Measurements from ENCODE around the gene FHIT. TPM values are rescaled to one million over a fixed set of nuclear protein-coding genes. Genes with fewer than 3 reads are reported as not detected.

FHIT gene
- total RNA-seq, 4 donors from 2014 or later: 8.8 to 35.6 (median 12.6) TPM

GRCh38 chr3:60025096-60026050 lies 1225.9 kb downstream of the FHIT start:
- WGBS: 64% methylated on average over 3 of the region's 3 CpGs
- Histone ChIP-seq H3K4me3 (no peak overlapping the region), H3K36me3 (no peaks in the 10 kb centered on the region), H3K9me3 (no peaks in the 10 kb centered on the region), H3K4me1 (no peaks in the 10 kb centered on the region), H3K27ac (no peak overlapping the region), H3K27me3 (no peaks in the 10 kb centered on the region)
- no peak for DNase-seq (ENCODE audit: low spot score in 2 of 2)
- TF ChIP-seq EP300 (IDR thresholded peaks at IDR 0.05) (no peak), POLR2AphosphoS5 (IDR thresholded peaks at IDR 0.05) (no peak), POLR2A (IDR thresholded peaks at IDR 0.05) (no peak)
- TF ChIP-seq, protein P1, sequence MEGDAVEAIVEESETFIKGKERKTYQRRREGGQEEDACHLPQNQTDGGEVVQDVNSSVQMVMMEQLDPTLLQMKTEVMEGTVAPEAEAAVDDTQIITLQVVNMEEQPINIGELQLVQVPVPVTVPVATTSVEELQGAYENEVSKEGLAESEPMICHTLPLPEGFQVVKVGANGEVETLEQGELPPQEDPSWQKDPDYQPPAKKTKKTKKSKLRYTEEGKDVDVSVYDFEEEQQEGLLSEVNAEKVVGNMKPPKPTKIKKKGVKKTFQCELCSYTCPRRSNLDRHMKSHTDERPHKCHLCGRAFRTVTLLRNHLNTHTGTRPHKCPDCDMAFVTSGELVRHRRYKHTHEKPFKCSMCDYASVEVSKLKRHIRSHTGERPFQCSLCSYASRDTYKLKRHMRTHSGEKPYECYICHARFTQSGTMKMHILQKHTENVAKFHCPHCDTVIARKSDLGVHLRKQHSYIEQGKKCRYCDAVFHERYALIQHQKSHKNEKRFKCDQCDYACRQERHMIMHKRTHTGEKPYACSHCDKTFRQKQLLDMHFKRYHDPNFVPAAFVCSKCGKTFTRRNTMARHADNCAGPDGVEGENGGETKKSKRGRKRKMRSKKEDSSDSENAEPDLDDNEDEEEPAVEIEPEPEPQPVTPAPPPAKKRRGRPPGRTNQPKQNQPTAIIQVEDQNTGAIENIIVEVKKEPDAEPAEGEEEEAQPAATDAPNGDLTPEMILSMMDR (IDR thresholded peaks at IDR 0.05): no peak

DNA sequence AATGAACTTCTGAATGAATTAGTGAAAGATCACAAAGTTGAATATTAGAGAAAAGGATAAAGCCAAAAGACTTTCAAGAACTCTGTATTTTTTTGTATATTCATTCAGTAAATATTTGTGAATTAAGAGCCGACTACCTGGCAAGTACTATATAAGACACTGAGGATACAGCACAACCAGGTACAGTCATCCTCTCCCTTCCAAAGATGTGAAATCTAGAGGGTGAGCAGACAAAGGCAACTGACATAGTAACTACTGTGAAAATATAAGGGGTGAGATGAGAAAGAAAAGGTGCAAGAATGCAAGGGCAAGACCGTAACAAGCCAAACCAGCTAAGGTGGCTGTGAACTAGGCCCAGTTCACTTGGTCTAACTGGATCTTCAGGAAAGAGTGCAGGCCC lies 1226.9 kb downstream of the FHIT start:
- Histone ChIP-seq H3K4me1 (no peaks in the 10 kb centered on the region), H3K9me3 (no peaks in the 10 kb centered on the region), H3K27me3 (no peaks in the 10 kb centered on the region), H3K36me3 (no peaks in the 10 kb centered on the region), H3K4me3 (no peak overlapping the region), H3K27ac (no peak overlapping the region)
- DNase-seq (ENCODE audit: low spot score in 2 of 2): no peak
- no peak for TF ChIP-seq EP300 (IDR thresholded peaks at IDR 0.05)
- TF ChIP-seq POLR2AphosphoS5 (IDR thresholded peaks at IDR 0.05): no peak
- no peak for TF ChIP-seq POLR2A (IDR thresholded peaks at IDR 0.05)
- 95% methylated on average over 2 of the region's 2 CpGs for WGBS

- TF ChIP-seq EP300 (IDR thresholded peaks at IDR 0.05) (no peak), POLR2AphosphoS5 (IDR thresholded peaks at IDR 0.05) (no peak), POLR2A (IDR thresholded peaks at IDR 0.05) (no peak)
- TF ChIP-seq, protein P1 (IDR thresholded peaks at IDR 0.05): no peak
- Histone ChIP-seq H3K27me3 (no peaks in the 10 kb centered on the region), H3K4me3 (no peak overlapping the region)
Measured at GRCh38 chr3:60023189-60023588, 1228.1 kb downstream of the FHIT start.

GRCh38 chr3:60017631-60018030 lies 1233.6 kb downstream of the FHIT start:
- 70% methylated on average over 2 of the region's 2 CpGs for WGBS
- no peaks in the 10 kb centered on the region for H3K9me3 ChIP-seq
- no peak overlapping the region for H3K4me3 ChIP-seq
- H3K27ac ChIP-seq: no peak overlapping the region
- no peaks in the 10 kb centered on the region for H3K36me3 ChIP-seq
- H3K27me3 ChIP-seq: no peaks in the 10 kb centered on the region
- DNase-seq (ENCODE audit: low spot score in 2 of 2): no peak
- H3K4me1 ChIP-seq: no peaks in the 10 kb centered on the region
- TF ChIP-seq POLR2A (IDR thresholded peaks at IDR 0.05): no peak
- TF ChIP-seq EP300 (IDR thresholded peaks at IDR 0.05): no peak
- TF ChIP-seq, protein P1 (IDR thresholded peaks at IDR 0.05): no peak
- no peak for TF ChIP-seq POLR2AphosphoS5 (IDR thresholded peaks at IDR 0.05)

More at GRCh38 chr3:60023189-60023588, 1228.1 kb downstream of the FHIT start:
- Histone ChIP-seq H3K36me3 (no peaks in the 10 kb centered on the region), H3K4me1 (no peaks in the 10 kb centered on the region), H3K27ac (no peak overlapping the region), H3K9me3 (no peaks in the 10 kb centered on the region)
- DNase-seq (ENCODE audit: low spot score in 2 of 2): no peak

DNA sequence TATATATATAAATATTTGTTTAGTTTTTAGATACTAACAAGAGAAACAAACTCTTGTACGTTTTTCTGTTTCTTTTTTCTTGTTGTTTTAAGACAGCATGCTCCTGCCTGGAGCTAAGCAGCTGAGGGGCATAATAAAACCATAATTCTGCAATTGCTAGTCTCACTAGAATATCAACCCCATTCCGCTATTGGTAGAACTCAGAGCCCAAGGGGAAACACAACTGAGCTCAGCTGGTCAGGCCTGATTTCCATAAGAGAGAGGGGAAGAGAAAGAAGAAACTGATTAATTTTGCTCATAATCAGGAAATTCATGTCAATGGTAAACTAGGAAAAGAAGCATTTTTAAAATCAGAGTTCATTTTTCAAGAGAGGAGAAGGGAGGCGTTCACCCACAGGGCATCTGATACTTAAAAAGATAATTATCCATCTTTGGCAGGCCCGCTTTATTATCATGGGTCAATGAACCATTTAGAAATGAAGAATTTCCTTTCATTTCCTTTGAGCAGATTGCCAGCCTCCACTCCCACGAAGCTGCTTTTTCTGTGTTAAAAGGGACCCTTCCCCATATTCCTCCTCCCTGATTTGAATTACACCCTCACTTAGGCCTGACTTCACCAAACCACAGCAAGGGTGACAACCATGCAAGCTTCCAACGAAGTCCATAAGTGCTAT lies 1236.1 kb downstream of the FHIT start:
- no peak for DNase-seq (ENCODE audit: low spot score in 2 of 2)
- Histone ChIP-seq H3K9me3 (no peaks in the 10 kb centered on the region), H3K27me3 (no peaks in the 10 kb centered on the region), H3K27ac (no peak overlapping the region), H3K36me3 (no peaks in the 10 kb centered on the region), H3K4me3 (no peak overlapping the region), H3K4me1 (no peaks in the 10 kb centered on the region)
- TF ChIP-seq EP300 (IDR thresholded peaks at IDR 0.05): no peak
- TF ChIP-seq POLR2A (IDR thresholded peaks at IDR 0.05): no peak
- WGBS: 82% methylated on average over 6 of the region's 6 CpGs

GRCh38 chr3:60013241-60013640 lies 1238.0 kb downstream of the FHIT start:
- H3K9me3 ChIP-seq: no peaks in the 10 kb centered on the region
- WGBS: 88% methylated on average over 1 of the region's 1 CpG
- H3K36me3 ChIP-seq: no peaks in the 10 kb centered on the region
- DNase-seq (ENCODE audit: low spot score in 2 of 2): no peak
- H3K27me3 ChIP-seq: no peaks in the 10 kb centered on the region
- no peaks in the 10 kb centered on the region for H3K4me1 ChIP-seq
- TF ChIP-seq POLR2A (IDR thresholded peaks at IDR 0.05) (no peak), POLR2AphosphoS5 (IDR thresholded peaks at IDR 0.05) (no peak), EP300 (IDR thresholded peaks at IDR 0.05) (no peak)
- TF ChIP-seq, protein P1 (IDR thresholded peaks at IDR 0.05): no peak
- no peak overlapping the region for H3K27ac ChIP-seq
- no peak overlapping the region for H3K4me3 ChIP-seq

Measured in suprapubic skin (tissue), 4 donors.